HG03460 (cell line): ENCODE data around the gene CCL15.
"Not testable (repeated sequence)": the region's sequence is repeated elsewhere in the genome, so short reads cannot be mapped to it uniquely, and the experiment has no call there.

Experiments used
- ATAC-seq: cut with Tn5 transposase; IDR thresholded peaks from one replicate; pipeline ENCODE4 v1.9.1; 2021; ENCODE audit not compliant: unreplicated experiment

Gene CCL15

GRCh38 chr17:35995346-35995745 is 6.0 kb downstream of the CCL15 start:
- not testable (repeated sequence) for ATAC-seq

GRCh38 chr17:35991075-35991474 is 10.3 kb downstream of the CCL15 start:
- no peak for ATAC-seq

- no peak for ATAC-seq
Measured at GRCh38 chr17:35988164-35988563, 13.2 kb downstream of the CCL15 start.

- no peak for ATAC-seq
Measured at GRCh38 chr17:35986643-35987042, 14.7 kb downstream of the CCL15 start, which contains the start of gene CCL14. CCL14 (minus strand) TSS chr17:35986729; CDS start chr17:35986649, 80 bp downstream.

- ATAC-seq = no peak
Measured at GRCh38 chr17:35984140-35984539, 17.2 kb downstream of the CCL15 start.

- ATAC-seq = no peak
Measured at GRCh38 chr17:35982409-35983191, 18.8 kb downstream of the CCL15 start.

- ATAC-seq = no peak
Measured at GRCh38 chr17:35981908-35982330, 19.4 kb downstream of the CCL15 start.

- no peak for ATAC-seq
Measured at GRCh38 chr17:35981246-35981645, 20.1 kb downstream of the CCL15 start, which contains the start of gene CCL16. CCL16 (minus strand) TSS chr17:35981497; CDS start chr17:35981420, 77 bp downstream.

GRCh38 chr17:35978346-35978745 is 23.0 kb downstream of the CCL15 start:
- ATAC-seq = no peak

- no peak for ATAC-seq
Measured at GRCh38 chr17:35977509-35977908, 23.8 kb downstream of the CCL15 start.

- no peak for ATAC-seq
Measured at GRCh38 chr17:35973333-35974260, 27.8 kb downstream of the CCL15 start.

- no peak for ATAC-seq
Measured at GRCh38 chr17:35972945-35973332, 28.4 kb downstream of the CCL15 start.

GRCh38 chr17:35972535-35972934 is 28.8 kb downstream of the CCL15 start:
- ATAC-seq = no peak

- no peak for ATAC-seq
Measured at GRCh38 chr17:35972066-35972465, 29.3 kb downstream of the CCL15 start.

GRCh38 chr17:35969558-35970380 is 31.6 kb downstream of the CCL15 start:
- ATAC-seq = no peak

GRCh38 chr17:35968520-35969054 is 32.8 kb downstream of the CCL15 start:
- no peak for ATAC-seq

GRCh38 chr17:35965272-35965671 is 36.1 kb downstream of the CCL15 start:
- ATAC-seq = no peak

- ATAC-seq = no peak
Measured at GRCh38 chr17:35963663-35964062, 37.7 kb downstream of the CCL15 start.

- ATAC-seq = no peak
Measured at GRCh38 chr17:35953720-35954119, 47.6 kb downstream of the CCL15 start.

GRCh38 chr17:35949401-35949800 is 52.0 kb downstream of the CCL15 start:
- ATAC-seq = no peak

GRCh38 chr17:35948092-35948491 is 53.3 kb downstream of the CCL15 start:
- no peak for ATAC-seq
